B cell (primary cell): ENCODE data around the gene AMFR.

Experiments
- CTCF ChIP-seq: fragments of 200-600 bp; IDR thresholded peaks from one replicate; pipeline ENCODE4 v1.8.0; 2022; ENCODE audit warnings: antibody characterized with exemption, mild to moderate bottlenecking
- EZH2 ChIP-seq: IDR thresholded peaks from 2 replicates; pipeline ENCODE4 v1.6.1; 2012; ENCODE audit warnings: borderline replicate concordance, low read depth, mild to moderate bottlenecking, moderate library complexity, low read length; ENCODE audit not compliant: insufficient read depth, poor library complexity, severe bottlenecking

- TF ChIP-seq CTCF, result no peak
- TF ChIP-seq EZH2, result no peak
These were observed 104.4 kb downstream of the AMFR start for GRCh38 chr16:56320811-56321558.
